ENCODE measurements around the gene RNH1.

The RNH1 gene

GRCh38 chr11:452916-453527 lies 54.0 kb downstream of the RNH1 start:
- no peaks in the 10 kb centered on the region for H3K27me3 ChIP-seq
- no peak overlapping the region for H3K4me3 ChIP-seq (ENCODE audit: low read depth, low read length)
- H3K4me1 ChIP-seq, result no peaks in the 10 kb centered on the region
- TF ChIP-seq CTCF (IDR thresholded peaks at IDR 0.05; ENCODE audit: low read depth, low read length), result no peak
- DNase-seq, result no peak
- no peaks in the 10 kb centered on the region for H3K9me3 ChIP-seq
- H3K36me3 ChIP-seq, result peaks cover 18% of the 10 kb centered on the region

- H3K4me1 ChIP-seq, result no peaks in the 10 kb centered on the region
- no peak overlapping the region for H3K4me3 ChIP-seq (ENCODE audit: low read depth, low read length)
- H3K36me3 ChIP-seq, result peaks cover 18% of the 10 kb centered on the region
- no peaks in the 10 kb centered on the region for H3K27me3 ChIP-seq
- no peaks in the 10 kb centered on the region for H3K9me3 ChIP-seq
- no peak for TF ChIP-seq CTCF (IDR thresholded peaks at IDR 0.05; ENCODE audit: low read depth, low read length)
- DNase-seq, result no peak
These were observed 54.8 kb downstream of the RNH1 start for GRCh38 chr11:452203-452744.

- Histone ChIP-seq H3K36me3 (peaks cover 18% of the 10 kb centered on the region), H3K27me3 (no peaks in the 10 kb centered on the region), H3K4me1 (no peaks in the 10 kb centered on the region), H3K9me3 (no peaks in the 10 kb centered on the region), H3K4me3 (ENCODE audit: low read depth, low read length) (peak overlapping the region; percentile 65)
- no peak for TF ChIP-seq CTCF (IDR thresholded peaks at IDR 0.05; ENCODE audit: low read depth, low read length)
- no peak for DNase-seq
These were observed 55.3 kb downstream of the RNH1 start for GRCh38 chr11:451738-452137.

- H3K4me3 ChIP-seq (ENCODE audit: low read depth, low read length), result peak overlapping the region; percentile 65
- peak; percentile 41 for DNase-seq
- TF ChIP-seq CTCF (IDR thresholded peaks at IDR 0.05; ENCODE audit: low read depth, low read length), result no peak
- no peaks in the 10 kb centered on the region for H3K4me1 ChIP-seq
- H3K27me3 ChIP-seq, result no peaks in the 10 kb centered on the region
- H3K9me3 ChIP-seq, result no peaks in the 10 kb centered on the region
- H3K36me3 ChIP-seq, result peaks cover 18% of the 10 kb centered on the region
These were observed 56.1 kb downstream of the RNH1 start for GRCh38 chr11:450809-451451.

- no peak for TF ChIP-seq CTCF (IDR thresholded peaks at IDR 0.05; ENCODE audit: low read depth, low read length)
- no peaks in the 10 kb centered on the region for H3K4me1 ChIP-seq
- no peaks in the 10 kb centered on the region for H3K9me3 ChIP-seq
- H3K27me3 ChIP-seq, result no peaks in the 10 kb centered on the region
- peak; percentile 91 for DNase-seq
- H3K36me3 ChIP-seq, result peaks cover 18% of the 10 kb centered on the region
- peak within 1 kb of the TSS; percentile 65 for H3K4me3 ChIP-seq (ENCODE audit: low read depth, low read length)
These were observed 56.9 kb downstream of the RNH1 start, which contains the start of gene PTDSS2 for GRCh38 chr11:449889-450808. TSS of gene PTDSS2 (plus strand) at chr11:450279. CDS start at chr11:450456, 177 bp downstream.
